NCI-H2171 treated with DMSO at 0.1 percent for 48 hours (cell line): ENCODE measurements around the gene CLASRP.

Experiments used
- DNase-seq: peaks from one replicate; lab custom pipeline; 2025; lab: John Stamatoyannopoulos, UW

Gene CLASRP

GRCh38 chr19:45020071-45020470 is 18.8 kb upstream of the CLASRP start:
- no peak for DNase-seq

DNA sequence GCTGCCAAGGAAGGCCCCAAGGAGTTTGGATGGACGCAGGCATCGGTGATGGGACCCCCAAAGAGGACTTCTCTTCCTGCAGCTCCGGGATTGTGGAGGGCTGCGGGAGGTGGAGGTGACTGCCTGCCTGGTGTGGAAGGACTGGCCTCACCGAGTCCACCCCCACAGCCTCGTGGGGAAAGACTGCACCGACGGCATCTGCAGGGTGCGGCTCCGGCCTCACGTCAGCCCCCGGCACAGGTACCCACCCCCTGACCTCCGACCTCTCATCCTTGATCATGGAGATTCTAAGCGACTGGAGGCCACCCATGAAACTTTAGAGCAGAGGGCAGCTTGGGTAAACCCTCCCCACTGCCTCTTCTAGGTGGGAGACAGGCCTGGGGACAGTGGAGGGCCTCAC is 16.9 kb upstream of the CLASRP start:
- no peak for DNase-seq

DNA sequence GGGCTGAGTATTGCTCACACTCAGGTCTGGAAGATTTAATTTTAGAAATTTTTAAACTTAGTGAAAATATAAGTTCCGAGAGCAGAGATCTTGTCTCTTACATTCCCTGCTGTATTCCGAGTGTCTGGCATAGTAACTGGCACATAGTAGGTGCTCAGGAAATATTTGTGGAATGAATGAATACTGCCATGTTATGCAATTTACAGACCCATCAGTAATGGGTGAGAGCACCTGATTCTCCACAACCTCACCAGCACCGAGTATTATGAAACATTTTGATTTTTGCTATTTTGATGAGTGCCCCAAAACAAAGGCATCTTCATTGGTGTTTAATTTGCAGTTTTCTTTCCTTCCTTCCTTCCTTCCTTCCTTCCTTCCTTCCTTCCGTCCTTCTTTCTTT is 15.8 kb upstream of the CLASRP start:
- no peak for DNase-seq

GRCh38 chr19:45025264-45025663 is 13.6 kb upstream of the CLASRP start:
- DNase-seq = no peak

DNA sequence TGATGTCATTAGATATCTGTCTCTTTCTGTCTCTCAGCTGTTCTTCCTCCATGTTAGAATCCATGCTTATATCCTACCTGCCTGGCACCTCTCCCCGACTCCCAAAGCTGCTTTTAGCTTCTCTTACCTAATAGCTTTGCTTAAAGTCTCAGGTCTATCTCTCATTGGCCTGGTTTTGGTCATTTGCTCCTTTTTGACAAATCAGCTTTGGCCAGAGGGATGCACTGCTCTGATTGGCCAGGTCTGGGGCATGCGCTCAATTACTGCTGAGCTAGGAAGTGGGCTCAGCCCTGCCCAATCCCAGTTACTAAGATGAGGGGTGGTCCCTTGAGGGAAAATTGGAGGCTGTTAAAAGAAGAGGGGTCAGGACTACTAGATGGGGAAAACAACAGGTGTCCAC is 11.5 kb upstream of the CLASRP start:
- no peak for DNase-seq

GRCh38 chr19:45030825-45031224 is 8.0 kb upstream of the CLASRP start:
- DNase-seq = no peak

GRCh38 chr19:45032421-45032820 is 6.4 kb upstream of the CLASRP start:
- DNase-seq = no peak

DNA sequence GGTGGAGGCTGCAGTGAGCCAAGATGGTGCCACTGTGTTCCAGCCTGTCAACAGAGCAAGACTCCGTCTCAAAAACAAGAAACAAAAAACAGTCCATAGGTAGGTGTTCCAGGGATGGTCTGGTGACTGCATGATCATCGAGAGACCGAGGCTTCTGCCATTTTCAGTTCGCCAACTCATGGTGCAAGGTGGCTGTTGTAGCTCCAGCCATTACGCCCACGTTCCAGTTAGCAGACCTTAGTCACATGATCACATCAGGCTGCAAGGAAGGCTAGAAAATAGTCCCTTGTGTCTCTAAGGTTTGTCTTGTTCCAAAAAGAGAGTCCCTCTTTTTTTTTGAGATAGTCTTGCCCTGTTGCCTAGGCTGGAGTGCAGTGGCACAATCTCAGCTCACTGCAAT is 3.1 kb upstream of the CLASRP start:
- DNase-seq = no peak

- DNase-seq = no peak
These were observed 1.3 kb upstream of the CLASRP start for GRCh38 chr19:45037393-45038169.

- no peak for DNase-seq
These were observed 1.4 kb downstream of the CLASRP start for GRCh38 chr19:45040059-45040771.

- DNase-seq = no peak
These were observed 2.3 kb downstream of the CLASRP start for GRCh38 chr19:45041125-45041524.

- DNase-seq = no peak
These were observed 7.0 kb downstream of the CLASRP start for GRCh38 chr19:45045671-45046353.

DNA sequence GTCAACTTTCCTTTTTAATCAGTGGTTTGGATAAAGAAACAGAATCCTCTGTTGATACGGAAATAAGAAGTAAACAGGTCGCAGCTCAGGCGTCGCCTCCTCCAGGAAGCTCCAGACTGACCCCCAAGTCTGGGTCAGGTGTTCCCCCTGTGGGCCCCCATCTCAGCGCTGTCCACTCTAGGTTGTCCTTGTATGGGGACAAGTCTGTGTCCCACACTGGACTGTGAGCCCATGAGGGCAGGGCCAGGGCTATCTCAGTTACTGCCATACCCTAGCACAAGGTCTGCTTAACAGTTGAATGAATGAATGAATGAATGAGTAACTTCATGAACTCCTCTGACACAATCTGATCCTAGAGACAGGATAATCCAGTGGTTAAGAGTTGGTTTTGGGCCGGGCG is 7.5 kb downstream of the CLASRP start:
- DNase-seq = no peak

GRCh38 chr19:45047188-45047797 is 8.4 kb downstream of the CLASRP start:
- no peak for DNase-seq

GRCh38 chr19:45049073-45049736 is 10.4 kb downstream of the CLASRP start:
- no peak for DNase-seq

DNA sequence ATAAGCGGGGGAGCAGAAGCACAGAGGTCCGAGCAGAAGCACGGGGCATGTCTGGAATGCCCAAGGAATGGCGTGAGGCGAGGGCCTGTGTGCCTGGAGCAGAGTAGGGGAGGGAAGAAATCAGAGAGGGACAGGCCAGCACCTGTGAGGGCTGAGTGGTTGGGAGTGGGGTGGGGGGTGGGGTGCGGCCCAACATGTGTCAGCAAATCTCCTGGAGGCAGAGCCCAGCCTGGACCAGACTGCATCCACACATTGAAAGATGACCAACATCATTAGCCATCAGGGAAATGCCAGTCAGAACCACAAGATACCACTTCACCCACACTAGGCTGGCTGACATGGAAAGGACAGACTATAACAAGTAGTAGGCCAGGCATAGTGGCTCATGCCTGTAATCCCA is 11.2 kb downstream of the CLASRP start:
- DNase-seq = no peak

DNA sequence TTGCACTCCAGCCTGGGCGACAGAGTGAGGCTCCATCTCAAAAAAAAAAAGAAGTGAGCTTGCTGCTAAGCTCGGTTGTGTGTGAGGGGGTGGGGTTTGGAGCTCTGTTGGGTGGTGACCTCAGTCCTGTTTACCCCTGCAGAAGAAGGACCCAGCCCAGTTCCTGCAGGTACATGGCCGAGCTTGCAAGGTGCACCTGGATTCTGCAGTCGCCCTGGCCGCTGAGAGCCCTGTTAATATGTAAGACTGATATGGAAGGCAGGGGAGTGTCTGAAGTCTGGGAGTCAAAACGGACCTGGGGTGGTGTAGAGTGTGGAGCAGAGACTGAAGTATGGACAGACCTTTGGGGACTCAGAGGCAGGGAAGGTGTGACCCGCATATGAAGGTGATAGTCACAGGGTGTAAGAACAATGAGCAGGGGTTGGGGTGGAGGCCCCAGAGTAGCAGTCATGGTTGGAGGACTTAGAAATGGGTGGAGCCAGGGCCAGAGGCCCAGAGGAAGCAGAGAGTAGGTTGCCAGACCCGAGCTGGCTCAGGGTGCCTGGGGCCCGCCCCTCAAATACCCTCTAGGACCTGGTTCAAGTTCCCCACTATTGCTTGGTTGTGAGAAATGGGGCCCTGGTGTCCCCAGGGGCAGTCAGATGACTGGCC is 13.2 kb downstream of the CLASRP start:
- no peak for DNase-seq

DNA sequence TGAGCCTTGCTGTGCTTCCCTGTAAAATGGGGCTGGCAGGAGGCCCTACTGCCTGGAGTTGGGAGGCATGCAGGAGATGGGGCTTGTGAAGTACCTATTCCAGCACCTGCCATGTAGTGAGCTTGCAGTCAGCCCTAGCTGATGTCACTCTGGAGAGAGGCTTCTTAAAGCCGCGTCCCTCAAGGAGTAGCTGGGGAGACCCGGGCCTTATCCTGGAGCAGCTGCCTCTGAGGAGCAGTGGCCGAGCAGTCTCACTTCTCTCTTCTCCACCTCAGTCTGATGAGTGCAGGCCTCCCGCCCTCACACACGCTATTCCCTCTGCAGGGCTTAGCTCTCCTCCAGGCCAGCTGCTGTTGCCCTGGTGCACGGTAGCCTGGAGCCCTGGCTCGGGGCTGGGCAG is 18.0 kb downstream of the CLASRP start:
- no peak for DNase-seq

DNA sequence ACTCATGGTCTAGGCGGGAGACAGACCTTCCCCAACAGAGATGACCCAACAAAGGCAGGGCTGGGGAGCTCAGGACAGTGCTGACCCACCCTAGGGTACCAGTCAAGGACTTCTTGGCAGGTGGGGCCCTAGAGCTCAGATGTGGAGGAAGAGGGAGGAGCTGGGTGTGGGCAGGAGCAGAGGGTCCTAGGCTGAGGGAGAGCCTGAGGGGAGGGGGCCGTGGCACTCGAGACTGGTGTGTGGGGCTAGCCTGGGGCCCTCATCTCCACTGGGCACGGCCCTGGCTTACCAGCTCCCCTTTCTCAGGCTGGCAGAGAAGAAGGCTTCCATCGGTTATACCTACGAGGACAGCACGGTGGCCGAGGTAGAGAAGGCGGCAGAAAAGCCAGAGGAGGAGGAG is 18.6 kb downstream of the CLASRP start:
- DNase-seq = no peak

- DNase-seq = no peak
These were observed 19.8 kb downstream of the CLASRP start for GRCh38 chr19:45058622-45059159.

DNA sequence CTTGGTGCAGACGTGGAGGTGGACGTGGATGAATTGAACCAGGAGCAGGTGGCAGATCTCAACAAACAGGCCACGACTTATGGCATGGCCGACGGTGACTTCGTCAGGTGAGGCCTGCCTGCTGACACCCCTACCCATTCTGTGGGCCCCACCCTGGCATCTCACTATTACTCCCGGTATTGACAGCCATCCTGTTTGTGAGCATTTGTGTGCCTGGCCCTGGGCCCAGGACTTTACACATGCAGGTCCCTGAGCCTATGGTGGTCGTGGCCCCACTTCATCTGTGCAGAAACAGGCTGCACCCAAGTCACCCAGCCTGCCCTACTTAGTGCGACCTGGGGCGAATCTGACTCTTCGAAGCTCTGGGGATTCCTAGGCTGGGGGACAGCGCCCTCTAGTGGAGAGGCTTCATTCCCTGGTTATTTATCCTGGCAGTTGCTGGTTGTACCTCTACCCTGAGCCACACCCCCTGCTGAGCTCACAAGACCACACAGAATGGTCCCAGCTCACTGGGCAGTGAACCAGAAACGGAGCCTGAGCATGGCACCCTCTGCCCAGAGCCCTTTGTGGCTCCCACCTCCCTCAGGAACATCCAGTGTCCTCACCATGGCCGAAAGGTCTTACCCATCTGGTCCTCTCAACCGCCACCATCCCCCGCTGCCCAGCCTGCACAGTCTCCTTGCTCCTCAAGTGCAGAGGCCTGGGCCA is 20.6 kb downstream of the CLASRP start:
- DNase-seq = peak; percentile 58
